Measurements from ENCODE around the gene HOPX. TPM values are rescaled to one million over a fixed set of nuclear protein-coding genes. Genes with fewer than 3 reads are reported as not detected.

HOPX gene
- polyA plus RNA-seq, 2 of the 4 experiments (the other 2 are of a cell fraction) = not detected

DNA sequence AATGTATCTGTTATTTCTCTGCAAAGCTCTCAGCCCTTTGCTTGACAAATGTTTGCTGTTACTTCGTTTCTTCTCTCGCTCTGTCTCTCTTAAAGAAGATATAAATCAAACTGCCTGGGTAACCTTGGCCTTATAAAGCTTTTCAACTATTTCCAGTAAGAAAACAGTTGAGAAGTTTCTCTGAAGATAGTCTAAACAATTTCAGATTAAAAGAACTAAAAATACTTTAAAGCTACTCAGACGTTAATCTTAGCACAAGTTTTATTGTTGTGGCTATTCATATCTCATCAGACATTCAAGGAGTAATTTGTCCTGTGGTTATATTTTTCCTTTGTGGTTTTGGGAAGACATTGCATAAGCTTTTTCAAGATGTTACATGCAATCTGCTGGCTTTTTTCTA lies 22.6 kb downstream of the HOPX start:
- Histone ChIP-seq H3K4me2 (no peak overlapping the region), H3K4me1 (no peaks in the 10 kb centered on the region), H3K9me3 (no peaks in the 10 kb centered on the region), H3K4me3 (no peak overlapping the region), H3K27ac (no peak overlapping the region)
- WGBS (ENCODE audit: missing lambda C conversion rate) = 49% methylated on average over 3 of the region's 3 CpGs
- CTCF ChIA-PET = interaction anchor here (1.2 kb wide), 1 partner anchor 73 kb away, joined by 4 read pairs; no protein-coding TSS in a partner anchor
- FAIRE-seq (no peak), ATAC-seq (no peak), DNase-seq (ENCODE audit: low read depth in 1 of 2, low spot score in 1 of 2) (no peak)
- POLR2A ChIA-PET = no interaction called here
- TF ChIP-seq RARB (CRISPR knock-in tag; IDR thresholded peaks at IDR 0.05) (no peak), ZNF302 (CRISPR knock-in tag; IDR thresholded peaks at IDR 0.05) (no peak), EHF (CRISPR knock-in tag; IDR thresholded peaks at IDR 0.05) (no peak), KDM1A (IDR thresholded peaks at IDR 0.05; ENCODE audit: low read depth) (no peak), FOSB (CRISPR knock-in tag; IDR thresholded peaks at IDR 0.05) (no peak), CEBPB (IDR thresholded peaks at IDR 0.05) (no peak), NPAS2 (CRISPR knock-in tag; IDR thresholded peaks at IDR 0.05; ENCODE audit: borderline replicate concordance) (no peak), EHMT2 (IDR thresholded peaks at IDR 0.05; ENCODE audit: low read depth) (no peak), FOXS1 (CRISPR knock-in tag; IDR thresholded peaks at IDR 0.05) (no peak), CBX2 (IDR thresholded peaks at IDR 0.05; ENCODE audit: borderline replicate concordance, low read depth) (no peak), POLR2A (IDR thresholded peaks at IDR 0.05; ENCODE audit: low read length) (no peak), MYC (IDR thresholded peaks at IDR 0.05; ENCODE audit: borderline replicate concordance, low read length) (no peak), CHD2 (IDR thresholded peaks at IDR 0.05; ENCODE audit: low read length, partially characterized antibody) (no peak), GATA3 (IDR thresholded peaks at IDR 0.05; ENCODE audit: borderline replicate concordance) (no peak), HOXB5 (CRISPR knock-in tag; IDR thresholded peaks at IDR 0.05) (no peak), HOXA7 (CRISPR knock-in tag; IDR thresholded peaks at IDR 0.05) (no peak)
- TF ChIP-seq, protein P1, sequence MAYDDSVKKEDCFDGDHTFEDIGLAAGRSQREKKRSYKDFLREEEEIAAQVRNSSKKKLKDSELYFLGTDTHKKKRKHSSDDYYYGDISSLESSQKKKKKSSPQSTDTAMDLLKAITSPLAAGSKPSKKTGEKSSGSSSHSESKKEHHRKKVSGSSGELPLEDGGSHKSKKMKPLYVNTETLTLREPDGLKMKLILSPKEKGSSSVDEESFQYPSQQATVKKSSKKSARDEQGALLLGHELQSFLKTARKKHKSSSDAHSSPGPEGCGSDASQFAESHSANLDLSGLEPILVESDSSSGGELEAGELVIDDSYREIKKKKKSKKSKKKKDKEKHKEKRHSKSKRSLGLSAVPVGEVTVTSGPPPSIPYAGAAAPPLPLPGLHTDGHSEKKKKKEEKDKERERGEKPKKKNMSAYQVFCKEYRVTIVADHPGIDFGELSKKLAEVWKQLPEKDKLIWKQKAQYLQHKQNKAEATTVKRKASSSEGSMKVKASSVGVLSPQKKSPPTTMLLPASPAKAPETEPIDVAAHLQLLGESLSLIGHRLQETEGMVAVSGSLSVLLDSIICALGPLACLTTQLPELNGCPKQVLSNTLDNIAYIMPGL (CRISPR knock-in tag; IDR thresholded peaks at IDR 0.05; ENCODE audit: borderline replicate concordance) = no peak
- TF ChIP-seq, protein P2, sequence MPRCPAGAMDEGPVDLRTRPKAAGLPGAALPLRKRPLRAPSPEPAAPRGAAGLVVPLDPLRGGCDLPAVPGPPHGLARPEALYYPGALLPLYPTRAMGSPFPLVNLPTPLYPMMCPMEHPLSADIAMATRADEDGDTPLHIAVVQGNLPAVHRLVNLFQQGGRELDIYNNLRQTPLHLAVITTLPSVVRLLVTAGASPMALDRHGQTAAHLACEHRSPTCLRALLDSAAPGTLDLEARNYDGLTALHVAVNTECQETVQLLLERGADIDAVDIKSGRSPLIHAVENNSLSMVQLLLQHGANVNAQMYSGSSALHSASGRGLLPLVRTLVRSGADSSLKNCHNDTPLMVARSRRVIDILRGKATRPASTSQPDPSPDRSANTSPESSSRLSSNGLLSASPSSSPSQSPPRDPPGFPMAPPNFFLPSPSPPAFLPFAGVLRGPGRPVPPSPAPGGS (IDR thresholded peaks at IDR 0.05) = no peak

DNA sequence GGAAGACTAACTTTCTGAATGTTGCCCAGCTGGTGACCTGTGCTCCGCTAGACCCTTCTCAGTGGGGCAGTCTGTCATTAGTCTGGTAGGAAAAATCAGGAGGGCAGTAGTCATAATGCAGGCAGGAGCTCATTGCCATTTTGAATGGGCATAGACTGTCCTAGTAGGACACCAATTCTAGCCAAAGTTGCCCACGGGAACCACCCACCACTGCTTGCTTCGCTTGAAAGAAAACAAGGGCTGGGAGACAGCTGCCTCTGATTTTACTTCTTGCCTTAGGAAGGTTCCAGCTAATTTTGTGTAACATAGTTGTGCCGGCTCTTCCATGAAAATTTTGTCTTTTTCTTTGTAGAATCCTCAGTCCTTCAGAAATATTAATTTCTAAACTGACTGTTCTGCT lies 23.3 kb downstream of the HOPX start:
- no peak for DNase-seq (ENCODE audit: low read depth in 1 of 2, low spot score in 1 of 2)
- no peak overlapping the region for H3K4me2 ChIP-seq
- no peak overlapping the region for H3K27ac ChIP-seq
- no peak for ATAC-seq
- TF ChIP-seq RCOR1 (IDR thresholded peaks at IDR 0.05; ENCODE audit: low read depth, low read length) = no peak
- no peak for TF ChIP-seq EP300 (IDR thresholded peaks at IDR 0.05)
- no peak for TF ChIP-seq HOXA7 (CRISPR knock-in tag; IDR thresholded peaks at IDR 0.05)
- TF ChIP-seq, protein P3, sequence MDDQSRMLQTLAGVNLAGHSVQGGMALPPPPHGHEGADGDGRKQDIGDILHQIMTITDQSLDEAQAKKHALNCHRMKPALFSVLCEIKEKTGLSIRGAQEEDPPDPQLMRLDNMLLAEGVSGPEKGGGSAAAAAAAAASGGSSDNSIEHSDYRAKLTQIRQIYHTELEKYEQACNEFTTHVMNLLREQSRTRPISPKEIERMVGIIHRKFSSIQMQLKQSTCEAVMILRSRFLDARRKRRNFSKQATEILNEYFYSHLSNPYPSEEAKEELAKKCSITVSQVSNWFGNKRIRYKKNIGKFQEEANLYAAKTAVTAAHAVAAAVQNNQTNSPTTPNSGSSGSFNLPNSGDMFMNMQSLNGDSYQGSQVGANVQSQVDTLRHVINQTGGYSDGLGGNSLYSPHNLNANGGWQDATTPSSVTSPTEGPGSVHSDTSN (IDR thresholded peaks at IDR 0.05) = no peak
- no peak for TF ChIP-seq ZC3H11A (IDR thresholded peaks at IDR 0.05)
- no peak for TF ChIP-seq FOSL2 (IDR thresholded peaks at IDR 0.05)
- no peak for TF ChIP-seq FOSL2 (CRISPR knock-in tag; IDR thresholded peaks at IDR 0.05)
- no peak for TF ChIP-seq EHMT2 (IDR thresholded peaks at IDR 0.05; ENCODE audit: low read depth)
- no peak for TF ChIP-seq SMC3 (IDR thresholded peaks at IDR 0.05)
- TF ChIP-seq, protein P4, sequence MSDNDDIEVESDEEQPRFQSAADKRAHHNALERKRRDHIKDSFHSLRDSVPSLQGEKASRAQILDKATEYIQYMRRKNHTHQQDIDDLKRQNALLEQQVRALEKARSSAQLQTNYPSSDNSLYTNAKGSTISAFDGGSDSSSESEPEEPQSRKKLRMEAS (IDR thresholded peaks at IDR 0.05) = no peak
- TF ChIP-seq PHF8 (IDR thresholded peaks at IDR 0.05; ENCODE audit: borderline replicate concordance, low read depth) = no peak
- no peak for TF ChIP-seq POLR2AphosphoS2 (conservative IDR thresholded peaks at IDR 0.05; ENCODE audit: low read length)
- TF ChIP-seq JUNB (IDR thresholded peaks at IDR 0.05) = no peak
- FAIRE-seq = no peak
- POLR2A ChIA-PET = no interaction called here
- no peaks in the 10 kb centered on the region for H3K4me1 ChIP-seq
- WGBS (ENCODE audit: missing lambda C conversion rate) = 18% methylated on average over 3 of the region's 4 CpGs
- CTCF ChIA-PET = interaction anchor here (1.2 kb wide), 1 partner anchor 74 kb away, joined by 4 read pairs; no protein-coding TSS in a partner anchor
- no peak overlapping the region for H3K4me3 ChIP-seq
- no peaks in the 10 kb centered on the region for H3K9me3 ChIP-seq

Measured in A549 (cell line).